Activated naive CD8-positive, alpha-beta T cell treated with anti-CD3 and anti-CD28 coated beads, Interleukin-2, amount 10 ng/mL, durations not matched to agents 7 days and 5 days (primary cell): ENCODE measurements around the gene PAK2. TPM values are rescaled to one million over a fixed set of nuclear protein-coding genes. Genes with fewer than 3 reads are reported as not detected.
"Not testable (repeated sequence)": the region's sequence is repeated elsewhere in the genome, so short reads cannot be mapped to it uniquely, and the experiment has no call there.

ENCODE experiments used
- ATAC-seq: fragments of 150-1000 bp; cut with Tn5 transposase; one replicate; pipeline ENCODE4 v1.10.0; 2021; ENCODE audit warnings: low read depth, moderate library complexity
- POLR2A ChIA-PET: fragments of 350-600 bp; sonication (Branson Sonifier 250); formaldehyde crosslinking; loops from one replicate; lab custom pipeline; 2021; ENCODE audit warnings: antibody characterized with exemption; lab: Charles Lee
- DNase-seq: peaks from one replicate; pipeline ENCODE4 v3.0.0; 2021
- H3K27ac Mint-ChIP-seq: one replicate; pipeline ENCODE4 v1.8.0; 2022; ENCODE audit warnings: mild to moderate bottlenecking, mixed read lengths
- H3K27me3 Mint-ChIP-seq: one replicate; pipeline ENCODE4 v1.8.0; 2022; ENCODE audit warnings: mild to moderate bottlenecking, moderate library complexity, mixed read lengths
- H3K36me3 Mint-ChIP-seq: one replicate; pipeline ENCODE4 v1.8.0; 2021; ENCODE audit warnings: mild to moderate bottlenecking, mixed read lengths
- H3K4me1 Mint-ChIP-seq: one replicate; pipeline ENCODE4 v1.8.0; 2021; ENCODE audit warnings: mixed read lengths
- H3K4me3 Mint-ChIP-seq: one replicate; pipeline ENCODE4 v1.8.0; 2022; ENCODE audit warnings: mild to moderate bottlenecking, moderate library complexity, mixed read lengths
- H3K9me3 Mint-ChIP-seq: one replicate; pipeline ENCODE4 v1.8.0; 2021; ENCODE audit warnings: mixed read lengths
- total RNA-seq, 2 experiments: library from RNA; stranded (reverse); gene quantifications; one replicate each; pipeline ENCODE4 v1.2.3, GENCODE V29; 2021

The PAK2 gene
- total RNA-seq, 2 experiments from 2014 or later, result 77.2 to 81.3 TPM

GRCh38 chr3:196812853-196813252 is 73.2 kb downstream of the PAK2 start:
- Mint-ChIP-seq H3K4me3 (no peak overlapping the region), H3K27ac (no peak overlapping the region), H3K4me1 (no peaks in the 10 kb centered on the region), H3K9me3 (no peaks in the 10 kb centered on the region), H3K27me3 (no peaks in the 10 kb centered on the region), H3K36me3 (peaks cover 38% of the 10 kb centered on the region)
- ATAC-seq (no peak), DNase-seq (no peak)
- POLR2A ChIA-PET, result no interaction called here

DNA sequence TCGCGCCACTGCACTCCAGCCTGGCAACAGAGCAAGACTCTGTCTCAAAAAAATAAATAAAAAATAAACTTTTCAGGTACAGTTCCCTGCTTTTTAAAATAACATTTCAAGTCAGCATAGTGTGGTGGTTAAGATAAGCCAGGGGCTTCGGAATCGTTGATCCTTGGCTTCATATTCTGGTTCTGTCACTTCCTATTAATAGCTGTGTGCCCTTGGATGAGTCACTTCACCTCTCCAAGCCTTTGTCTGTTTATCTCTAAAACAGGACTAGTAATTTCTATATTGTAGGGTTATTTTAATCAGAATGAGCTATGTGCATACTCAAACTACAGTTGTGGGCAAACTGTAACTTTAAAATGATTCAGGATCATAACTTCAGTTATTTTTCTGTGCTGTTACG is 74.2 kb downstream of the PAK2 start:
- H3K4me1 Mint-ChIP-seq, result no peaks in the 10 kb centered on the region
- no peaks in the 10 kb centered on the region for H3K9me3 Mint-ChIP-seq

DNA sequence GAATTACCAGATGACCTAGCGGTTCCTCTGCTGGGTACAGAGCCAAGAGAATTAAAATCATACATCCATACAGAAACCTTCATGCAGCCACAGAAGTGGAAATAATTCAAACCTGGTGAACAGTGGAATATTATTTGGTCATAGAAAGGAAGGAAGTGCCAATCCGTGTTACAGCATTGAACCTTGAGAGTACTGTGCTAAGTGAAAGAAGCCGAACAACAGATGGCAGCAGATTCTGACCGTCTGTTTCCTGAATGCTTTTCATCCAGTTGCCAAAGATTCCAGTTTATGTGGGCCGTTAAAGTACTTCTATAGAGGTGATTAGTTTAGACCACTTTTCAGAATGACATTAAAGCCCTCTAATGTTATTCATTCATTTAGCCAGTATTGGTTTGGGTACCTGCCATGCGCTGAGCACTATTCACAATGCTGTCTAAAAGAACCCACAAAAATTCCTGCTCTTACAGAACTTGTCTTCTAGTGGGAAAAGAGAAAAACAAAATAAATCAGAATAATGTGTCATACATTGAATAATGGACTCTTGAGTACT is 82.2 kb downstream of the PAK2 start:
- no peak overlapping the region for H3K4me3 Mint-ChIP-seq
- ATAC-seq (no peak), DNase-seq (no peak)
- H3K9me3 Mint-ChIP-seq, result no peaks in the 10 kb centered on the region
- H3K27me3 Mint-ChIP-seq, result no peaks in the 10 kb centered on the region
- H3K4me1 Mint-ChIP-seq, result no peaks in the 10 kb centered on the region
- peaks cover 27% of the 10 kb centered on the region for H3K36me3 Mint-ChIP-seq
- POLR2A ChIA-PET, result no interaction called here
- H3K27ac Mint-ChIP-seq, result no peak overlapping the region

More for the DNA sequence above, 74.2 kb downstream of the PAK2 start:
- DNase-seq, result no peak
- POLR2A ChIA-PET, result no interaction called here
- no peak overlapping the region for H3K27ac Mint-ChIP-seq
- H3K27me3 Mint-ChIP-seq, result no peaks in the 10 kb centered on the region
- H3K4me3 Mint-ChIP-seq, result no peak overlapping the region
- no peak for ATAC-seq
- H3K36me3 Mint-ChIP-seq, result peaks cover 34% of the 10 kb centered on the region

DNA sequence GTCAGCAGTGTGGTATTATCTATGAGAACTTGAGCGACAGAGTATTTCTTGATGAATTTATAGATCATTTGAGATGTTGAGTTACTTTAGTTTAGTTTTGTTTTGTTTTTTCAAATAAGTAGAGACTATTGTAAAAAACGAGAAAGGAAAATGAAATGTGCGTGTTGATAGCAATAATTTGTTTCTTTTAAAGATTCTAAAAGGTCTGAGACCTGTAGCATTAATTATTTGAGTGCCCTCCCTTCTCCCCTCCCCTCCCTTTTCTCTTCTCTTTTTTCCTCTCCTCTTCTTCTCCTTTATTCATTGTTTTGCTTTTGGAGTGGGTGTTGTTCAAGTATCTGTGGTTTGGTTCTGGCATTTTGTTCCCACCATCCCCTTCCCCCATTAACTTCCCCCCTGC is 90.0 kb downstream of the PAK2 start:
- POLR2A ChIA-PET, H3K9me3 Mint-ChIP-seq, H3K4me1 Mint-ChIP-seq, DNase-seq, H3K36me3 Mint-ChIP-seq, H3K27ac Mint-ChIP-seq, H3K27me3 Mint-ChIP-seq, ATAC-seq, H3K4me3 Mint-ChIP-seq: not testable (repeated sequence)

DNA sequence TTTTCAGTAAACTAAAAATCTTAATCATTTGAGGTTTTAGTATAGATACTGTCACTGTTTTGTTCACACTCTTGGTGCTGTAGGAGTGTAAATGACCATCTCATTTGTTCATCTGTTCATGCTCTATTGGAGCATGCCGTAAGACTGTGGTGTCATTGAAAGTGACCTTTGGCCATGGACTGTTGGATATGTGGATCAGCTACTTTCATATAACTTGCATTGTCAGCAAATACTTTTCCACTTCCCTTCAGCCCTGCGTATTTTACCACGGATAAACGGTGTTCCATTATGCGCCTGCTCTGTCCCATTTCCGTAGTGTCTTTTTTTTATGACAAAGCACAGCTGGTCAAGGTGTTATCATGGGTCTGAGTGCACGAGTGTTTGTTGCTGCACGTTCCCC is 95.4 kb downstream of the PAK2 start:
- H3K27me3 Mint-ChIP-seq, result no peaks in the 10 kb centered on the region
- ATAC-seq, result no peak

GRCh38 chr3:196836626-196837025 is 97.0 kb downstream of the PAK2 start:
- H3K4me3 Mint-ChIP-seq, H3K27ac Mint-ChIP-seq, H3K4me1 Mint-ChIP-seq, H3K36me3 Mint-ChIP-seq, H3K9me3 Mint-ChIP-seq, ATAC-seq, DNase-seq, H3K27me3 Mint-ChIP-seq, POLR2A ChIA-PET: not testable (repeated sequence)

More for the DNA sequence above, 95.4 kb downstream of the PAK2 start:
- Mint-ChIP-seq H3K4me3 (no peak overlapping the region), H3K27ac (no peak overlapping the region), H3K4me1 (peaks cover 3% of the 10 kb centered on the region), H3K9me3 (no peaks in the 10 kb centered on the region), H3K36me3 (peaks cover 6% of the 10 kb centered on the region)
- POLR2A ChIA-PET, result interaction anchor here (0.6 kb wide), 1 partner anchor 134 kb away, joined by 3 read pairs; the partner anchor contains the start of gene PIGZ
- no peak for DNase-seq

GRCh38 chr3:196837819-196838420 is 98.3 kb downstream of the PAK2 start:
- Mint-ChIP-seq H3K4me1 (peaks cover 3% of the 10 kb centered on the region), H3K36me3 (no peaks in the 10 kb centered on the region), H3K27ac (no peak overlapping the region), H3K27me3 (no peaks in the 10 kb centered on the region), H3K4me3 (no peak overlapping the region), H3K9me3 (no peaks in the 10 kb centered on the region)
- POLR2A ChIA-PET, result interaction anchor here (0.8 to 1.3 kb wide), 2 partner anchors 104 to 132 kb away, joined by 3 to 5 read pairs; partner anchors contain the start of gene NCBP2
- ATAC-seq (peak; percentile 91), DNase-seq (peak; percentile 60)

DNA sequence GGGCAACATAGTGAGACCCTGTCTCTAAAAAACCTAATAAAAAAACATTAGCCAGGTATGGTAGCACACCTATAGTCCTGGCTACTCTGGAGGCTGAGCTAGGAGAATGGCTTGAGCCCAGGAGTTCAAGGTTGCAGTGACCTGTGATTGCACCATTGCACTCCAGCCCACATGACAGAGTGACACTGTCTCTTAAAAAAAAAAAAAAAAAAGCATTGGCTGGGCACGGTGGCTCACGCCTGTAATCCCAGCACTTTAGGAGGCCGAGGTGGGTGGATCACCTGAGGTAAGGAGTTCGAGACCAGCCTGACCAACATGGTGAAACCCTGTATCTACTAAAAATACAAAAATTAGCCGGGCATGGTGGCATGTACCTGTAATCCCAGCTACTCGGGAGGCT is 99.7 kb downstream of the PAK2 start:
- ATAC-seq, H3K9me3 Mint-ChIP-seq, H3K4me3 Mint-ChIP-seq, H3K27ac Mint-ChIP-seq, H3K27me3 Mint-ChIP-seq, H3K4me1 Mint-ChIP-seq, POLR2A ChIA-PET, DNase-seq, H3K36me3 Mint-ChIP-seq: not testable (repeated sequence)

- DNase-seq, result no peak
- Mint-ChIP-seq H3K36me3 (no peaks in the 10 kb centered on the region), H3K27ac (no peak overlapping the region)
Observed at GRCh38 chr3:196842567-196843434, 103.1 kb downstream of the PAK2 start.

DNA sequence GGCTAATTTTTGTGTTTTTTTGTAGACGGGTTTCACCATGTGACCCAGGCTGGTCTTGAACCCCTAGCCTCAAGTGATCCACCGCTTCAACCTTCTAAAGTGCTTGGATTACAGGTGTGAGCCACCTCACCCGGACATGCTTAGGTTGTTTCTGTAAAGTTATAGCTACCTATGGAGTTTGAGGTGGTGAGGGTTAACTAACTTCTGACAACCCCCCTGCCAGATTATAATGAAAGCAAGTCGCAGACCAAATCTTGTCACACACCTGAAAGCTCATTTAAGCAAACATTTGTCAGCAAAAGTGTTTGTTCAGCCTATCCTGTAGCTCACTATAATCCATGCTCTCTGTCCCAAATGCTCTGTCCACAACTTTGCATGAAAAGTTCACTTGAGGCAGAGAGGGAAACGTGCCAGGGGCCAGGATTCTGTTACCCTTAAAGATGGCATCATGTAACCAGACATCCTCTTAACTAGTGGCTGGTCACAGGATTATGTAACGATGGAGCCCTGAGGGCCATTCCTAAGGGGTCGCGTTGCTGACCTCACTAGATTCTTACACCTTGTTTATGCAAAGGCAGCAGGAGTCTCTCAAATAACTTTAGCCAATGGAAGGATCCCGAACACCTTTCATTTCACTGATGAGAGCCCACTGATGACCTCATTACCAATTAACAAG is 103.9 kb downstream of the PAK2 start:
- Mint-ChIP-seq H3K9me3 (no peaks in the 10 kb centered on the region), H3K4me1 (peaks cover 4% of the 10 kb centered on the region), H3K27ac (no peak overlapping the region), H3K36me3 (no peaks in the 10 kb centered on the region), H3K27me3 (peaks cover 2% of the 10 kb centered on the region), H3K4me3 (no peak overlapping the region)
- POLR2A ChIA-PET, result no interaction called here
- no peak for DNase-seq
- ATAC-seq, result no peak

More at GRCh38 chr3:196842567-196843434, 103.1 kb downstream of the PAK2 start:
- no peak for ATAC-seq
- peaks cover 6% of the 10 kb centered on the region for H3K4me1 Mint-ChIP-seq
- no peak overlapping the region for H3K4me3 Mint-ChIP-seq
- H3K27me3 Mint-ChIP-seq, result peaks cover 2% of the 10 kb centered on the region
- H3K9me3 Mint-ChIP-seq, result no peaks in the 10 kb centered on the region
- POLR2A ChIA-PET, result no interaction called here

DNA sequence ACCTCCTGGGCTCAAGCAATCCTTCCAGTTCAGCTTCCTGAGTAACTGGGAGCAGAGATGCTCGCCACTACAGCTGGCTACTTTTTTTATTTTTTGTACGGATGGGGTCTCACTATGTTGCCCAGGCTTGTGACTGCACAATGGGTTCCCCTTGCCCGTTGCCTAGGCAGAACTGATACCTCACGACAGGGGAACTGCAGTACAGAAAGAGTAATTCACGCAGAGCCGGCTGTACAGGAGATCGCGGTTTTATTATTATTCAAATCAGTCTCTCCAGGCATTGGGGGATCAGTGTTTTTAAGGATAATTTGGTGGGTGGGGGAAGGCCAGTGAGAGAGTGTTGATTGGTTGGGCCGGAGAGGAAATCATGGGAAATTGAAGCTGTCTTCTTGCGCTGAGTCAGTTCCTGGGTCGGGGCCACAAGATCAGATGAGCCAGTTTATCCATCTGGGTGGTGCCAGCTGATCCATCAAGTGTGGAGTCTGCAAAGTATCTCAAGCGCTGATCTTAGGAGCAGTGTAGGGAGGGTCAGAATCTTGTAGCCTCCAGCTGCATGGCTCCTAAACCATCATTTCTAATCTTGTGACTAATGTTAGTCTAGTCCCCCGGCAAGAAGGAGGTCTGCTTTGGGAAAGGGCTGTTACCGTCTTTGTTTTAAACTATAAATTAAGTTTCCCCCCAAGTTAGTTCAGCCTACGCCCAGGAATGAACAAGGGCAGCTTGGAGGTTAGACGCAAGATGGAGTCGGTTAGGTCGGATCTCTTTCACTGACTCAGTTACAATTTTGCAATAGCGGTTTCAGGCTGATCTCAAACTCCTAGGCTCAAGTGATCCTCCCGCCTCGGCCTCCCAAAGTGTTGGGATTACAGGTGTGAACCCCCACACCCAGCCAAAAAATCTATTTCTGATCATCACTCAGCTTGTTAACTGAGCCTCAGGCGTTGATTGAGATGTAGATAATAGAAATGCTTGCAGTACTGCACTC is 104.9 kb downstream of the PAK2 start:
- not testable (repeated sequence) for H3K4me3 Mint-ChIP-seq, H3K4me1 Mint-ChIP-seq, H3K9me3 Mint-ChIP-seq, H3K27ac Mint-ChIP-seq, ATAC-seq, H3K36me3 Mint-ChIP-seq, H3K27me3 Mint-ChIP-seq, DNase-seq
- POLR2A ChIA-PET, result interaction anchor here (0.6 kb wide), 1 partner anchor 21 kb away, joined by 3 read pairs; no protein-coding TSS in a partner anchor

- POLR2A ChIA-PET, H3K36me3 Mint-ChIP-seq, ATAC-seq, H3K4me3 Mint-ChIP-seq, H3K9me3 Mint-ChIP-seq, H3K27ac Mint-ChIP-seq, H3K27me3 Mint-ChIP-seq, DNase-seq, H3K4me1 Mint-ChIP-seq: not testable (repeated sequence)
Observed at GRCh38 chr3:196848375-196848774, 108.7 kb downstream of the PAK2 start.
